Measurements from ENCODE around the gene POTEF.

DNA sequence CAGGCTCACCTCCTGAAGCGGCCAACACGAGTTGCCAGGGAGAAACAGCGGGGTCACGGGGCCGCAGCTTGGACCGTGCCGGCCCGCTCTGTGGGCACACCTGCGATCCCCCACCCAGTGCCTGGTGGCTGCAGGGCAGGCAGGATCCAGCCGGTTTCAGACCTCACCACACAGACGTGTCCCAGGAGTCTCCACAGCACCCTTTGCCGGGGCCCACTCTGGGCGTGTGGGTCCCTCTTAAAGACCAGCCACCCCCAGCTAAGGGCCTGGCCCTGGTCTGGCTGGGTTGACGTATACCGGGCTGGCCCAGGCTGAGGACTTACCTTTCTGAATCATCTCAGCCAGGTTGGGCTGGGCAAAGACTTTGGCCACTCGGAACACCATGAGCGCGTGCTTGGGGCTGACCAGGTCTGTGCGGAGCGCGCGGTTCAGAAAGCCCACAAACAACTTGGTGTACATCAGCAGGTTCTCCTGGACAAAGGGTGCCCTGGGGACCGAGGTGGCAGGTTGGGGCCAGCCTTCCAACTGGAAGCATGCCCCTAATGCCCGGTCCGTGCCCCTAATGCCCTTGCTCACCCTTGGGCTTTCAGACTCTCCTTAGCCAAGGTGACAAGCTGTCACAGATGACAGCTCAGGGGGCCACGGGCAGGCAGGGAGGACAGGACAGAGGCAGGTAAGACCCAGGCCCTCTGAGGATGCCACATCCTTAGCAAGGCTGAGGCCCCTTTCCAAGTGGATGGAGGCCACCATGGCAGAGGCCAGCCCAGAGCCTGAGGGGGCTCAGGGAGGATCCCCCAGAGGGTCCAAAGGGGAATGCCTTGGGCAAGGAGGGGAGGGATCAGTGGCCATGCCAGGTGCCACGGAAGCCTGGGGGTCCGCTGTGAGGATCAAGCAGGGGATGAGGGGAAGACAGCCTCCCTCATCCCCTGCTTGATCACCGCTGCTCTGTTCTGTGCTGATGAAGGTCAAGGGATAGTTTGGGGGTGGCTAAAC lies 26.0 kb upstream of the POTEF start:
- TF ChIP-seq, protein P1, sequence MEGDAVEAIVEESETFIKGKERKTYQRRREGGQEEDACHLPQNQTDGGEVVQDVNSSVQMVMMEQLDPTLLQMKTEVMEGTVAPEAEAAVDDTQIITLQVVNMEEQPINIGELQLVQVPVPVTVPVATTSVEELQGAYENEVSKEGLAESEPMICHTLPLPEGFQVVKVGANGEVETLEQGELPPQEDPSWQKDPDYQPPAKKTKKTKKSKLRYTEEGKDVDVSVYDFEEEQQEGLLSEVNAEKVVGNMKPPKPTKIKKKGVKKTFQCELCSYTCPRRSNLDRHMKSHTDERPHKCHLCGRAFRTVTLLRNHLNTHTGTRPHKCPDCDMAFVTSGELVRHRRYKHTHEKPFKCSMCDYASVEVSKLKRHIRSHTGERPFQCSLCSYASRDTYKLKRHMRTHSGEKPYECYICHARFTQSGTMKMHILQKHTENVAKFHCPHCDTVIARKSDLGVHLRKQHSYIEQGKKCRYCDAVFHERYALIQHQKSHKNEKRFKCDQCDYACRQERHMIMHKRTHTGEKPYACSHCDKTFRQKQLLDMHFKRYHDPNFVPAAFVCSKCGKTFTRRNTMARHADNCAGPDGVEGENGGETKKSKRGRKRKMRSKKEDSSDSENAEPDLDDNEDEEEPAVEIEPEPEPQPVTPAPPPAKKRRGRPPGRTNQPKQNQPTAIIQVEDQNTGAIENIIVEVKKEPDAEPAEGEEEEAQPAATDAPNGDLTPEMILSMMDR (conservative IDR thresholded peaks at IDR 0.05): no peak
- no peak for TF ChIP-seq ZFX (IDR thresholded peaks at IDR 0.05)
